ENCODE results near the gene EVI5L.
A peak's percentile ranks its signal among the peaks of the same experiment; 100 is the strongest.

The EVI5L gene

DNA sequence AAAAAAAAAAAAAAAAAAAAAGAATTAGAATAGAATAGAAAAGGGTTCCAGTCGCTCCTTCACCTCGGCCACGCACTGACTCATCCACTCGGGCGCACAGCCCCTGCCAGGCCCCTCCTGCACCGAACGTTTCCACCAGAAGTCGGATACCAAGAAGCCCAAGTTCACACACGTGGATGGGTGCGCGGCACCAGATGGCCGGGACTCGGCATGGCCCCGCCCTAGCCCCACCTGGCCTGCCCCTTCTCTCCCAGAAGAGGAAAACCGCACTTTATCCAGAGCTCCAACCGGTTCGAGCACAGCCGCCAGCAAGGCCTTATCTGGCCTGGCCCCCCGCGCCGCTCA lies 38.3 kb downstream of the EVI5L start:
- Histone ChIP-seq H3K36me3 (ENCODE audit: low read depth) (no peaks in the 10 kb centered on the region), H3K4me1 (ENCODE audit: insufficient read depth, poor library complexity, severe bottlenecking) (peaks cover 3% of the 10 kb centered on the region), H3K27me3 (ENCODE audit: insufficient read depth, poor library complexity, severe bottlenecking) (no peaks in the 10 kb centered on the region), H3K9me3 (ENCODE audit: severe bottlenecking) (no peaks in the 10 kb centered on the region), H3K27ac (ENCODE audit: poor library complexity, severe bottlenecking) (no peak overlapping the region), H3K4me3 (ENCODE audit: severe bottlenecking) (peak overlapping the region; percentile 36)
- peak; percentile 50 for DNase-seq (ENCODE audit: low spot score)
- no peak for ATAC-seq (ENCODE audit: low read depth)
- TF ChIP-seq, protein P1, sequence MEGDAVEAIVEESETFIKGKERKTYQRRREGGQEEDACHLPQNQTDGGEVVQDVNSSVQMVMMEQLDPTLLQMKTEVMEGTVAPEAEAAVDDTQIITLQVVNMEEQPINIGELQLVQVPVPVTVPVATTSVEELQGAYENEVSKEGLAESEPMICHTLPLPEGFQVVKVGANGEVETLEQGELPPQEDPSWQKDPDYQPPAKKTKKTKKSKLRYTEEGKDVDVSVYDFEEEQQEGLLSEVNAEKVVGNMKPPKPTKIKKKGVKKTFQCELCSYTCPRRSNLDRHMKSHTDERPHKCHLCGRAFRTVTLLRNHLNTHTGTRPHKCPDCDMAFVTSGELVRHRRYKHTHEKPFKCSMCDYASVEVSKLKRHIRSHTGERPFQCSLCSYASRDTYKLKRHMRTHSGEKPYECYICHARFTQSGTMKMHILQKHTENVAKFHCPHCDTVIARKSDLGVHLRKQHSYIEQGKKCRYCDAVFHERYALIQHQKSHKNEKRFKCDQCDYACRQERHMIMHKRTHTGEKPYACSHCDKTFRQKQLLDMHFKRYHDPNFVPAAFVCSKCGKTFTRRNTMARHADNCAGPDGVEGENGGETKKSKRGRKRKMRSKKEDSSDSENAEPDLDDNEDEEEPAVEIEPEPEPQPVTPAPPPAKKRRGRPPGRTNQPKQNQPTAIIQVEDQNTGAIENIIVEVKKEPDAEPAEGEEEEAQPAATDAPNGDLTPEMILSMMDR (IDR thresholded peaks at IDR 0.05; ENCODE audit: poor library complexity, severe bottlenecking) = no peak

DNA sequence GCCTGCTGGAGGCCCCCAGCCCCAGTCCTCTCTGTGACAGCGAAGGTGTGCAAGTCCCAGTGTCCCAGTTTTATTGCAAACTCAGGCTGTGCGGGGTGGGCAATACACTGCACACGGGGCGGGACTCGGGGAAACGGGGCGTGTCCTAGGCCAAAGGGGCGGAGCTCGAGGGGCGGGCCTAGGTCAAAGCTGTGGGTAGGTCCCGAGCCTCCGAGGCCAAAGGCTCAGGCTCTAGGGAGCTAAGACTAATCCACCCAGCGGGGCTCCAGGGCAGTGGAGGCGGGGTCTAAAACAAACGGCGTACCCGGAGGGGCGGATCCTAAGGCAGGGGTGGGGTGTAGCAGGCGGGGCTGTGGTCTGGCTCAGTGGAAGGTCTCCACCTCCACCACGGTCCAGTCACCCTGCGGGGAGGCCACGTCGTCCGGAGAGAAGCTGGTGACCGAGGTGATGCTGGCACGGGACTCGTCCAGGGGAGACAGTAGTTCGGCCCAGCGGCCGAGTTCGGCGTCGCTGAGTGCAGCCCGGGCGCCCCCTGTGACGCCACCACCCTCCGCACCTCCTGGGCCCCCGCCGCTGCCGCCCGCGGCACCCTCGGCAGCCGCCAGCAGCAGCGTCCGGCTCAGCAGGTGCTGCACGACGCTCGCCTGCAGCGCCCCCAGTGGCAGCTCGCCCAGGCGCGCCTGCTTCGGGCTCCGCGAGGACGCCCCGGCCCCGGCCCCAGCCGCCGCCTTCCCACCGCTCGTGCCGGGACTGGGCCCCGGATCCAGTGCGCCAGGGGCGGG lies 38.8 kb downstream of the EVI5L start:
- peak; percentile 83 for DNase-seq (ENCODE audit: low spot score)

DNA sequence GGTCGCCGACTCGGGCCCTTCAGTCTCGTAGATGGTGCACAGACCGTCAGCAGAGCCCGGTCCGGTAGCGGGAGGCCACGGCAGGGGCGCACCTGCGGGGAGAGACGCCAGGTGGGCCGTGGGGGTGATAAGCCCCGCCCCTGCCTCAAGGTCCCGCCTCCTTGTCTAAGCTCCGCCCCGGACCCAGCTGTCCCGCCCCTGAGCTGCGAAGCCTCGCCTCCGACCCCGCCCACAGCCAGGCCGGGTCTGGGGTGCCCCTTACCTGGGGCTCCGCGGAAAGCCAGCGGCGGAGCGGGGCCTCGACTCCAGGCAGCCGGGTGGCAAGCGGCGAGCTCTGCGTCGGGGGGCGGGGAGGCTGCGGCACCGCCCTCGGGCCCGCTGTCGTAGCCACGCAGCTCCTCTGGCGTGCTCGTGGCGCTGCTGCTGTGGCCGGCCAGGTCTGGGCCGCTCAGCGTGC lies 39.5 kb downstream of the EVI5L start:
- H3K36me3 ChIP-seq (ENCODE audit: low read depth) = no peaks in the 10 kb centered on the region
- no peak overlapping the region for H3K27ac ChIP-seq (ENCODE audit: poor library complexity, severe bottlenecking)
- peaks cover 3% of the 10 kb centered on the region for H3K4me1 ChIP-seq (ENCODE audit: insufficient read depth, poor library complexity, severe bottlenecking)
- peak; percentile 75 for DNase-seq (ENCODE audit: low spot score)
- TF ChIP-seq, protein P1 (IDR thresholded peaks at IDR 0.05; ENCODE audit: poor library complexity, severe bottlenecking) = peak; percentile 70
- peaks cover 1% of the 10 kb centered on the region for H3K27me3 ChIP-seq (ENCODE audit: insufficient read depth, poor library complexity, severe bottlenecking)
- ATAC-seq (ENCODE audit: low read depth) = peak; percentile 33
- no peaks in the 10 kb centered on the region for H3K9me3 ChIP-seq (ENCODE audit: severe bottlenecking)
- H3K4me3 ChIP-seq (ENCODE audit: severe bottlenecking) = peak overlapping the region; percentile 36

More for the DNA sequence above, 38.8 kb downstream of the EVI5L start:
- H3K4me1 ChIP-seq (ENCODE audit: insufficient read depth, poor library complexity, severe bottlenecking) = peaks cover 3% of the 10 kb centered on the region
- TF ChIP-seq, protein P1 (IDR thresholded peaks at IDR 0.05; ENCODE audit: poor library complexity, severe bottlenecking) = peak; percentile 89
- ATAC-seq (ENCODE audit: low read depth) = peak; percentile 48
- H3K4me3 ChIP-seq (ENCODE audit: severe bottlenecking) = peak overlapping the region; percentile 36
- H3K27me3 ChIP-seq (ENCODE audit: insufficient read depth, poor library complexity, severe bottlenecking) = no peaks in the 10 kb centered on the region
- H3K9me3 ChIP-seq (ENCODE audit: severe bottlenecking) = no peaks in the 10 kb centered on the region
- H3K36me3 ChIP-seq (ENCODE audit: low read depth) = no peaks in the 10 kb centered on the region
- H3K27ac ChIP-seq (ENCODE audit: poor library complexity, severe bottlenecking) = no peak overlapping the region

DNA sequence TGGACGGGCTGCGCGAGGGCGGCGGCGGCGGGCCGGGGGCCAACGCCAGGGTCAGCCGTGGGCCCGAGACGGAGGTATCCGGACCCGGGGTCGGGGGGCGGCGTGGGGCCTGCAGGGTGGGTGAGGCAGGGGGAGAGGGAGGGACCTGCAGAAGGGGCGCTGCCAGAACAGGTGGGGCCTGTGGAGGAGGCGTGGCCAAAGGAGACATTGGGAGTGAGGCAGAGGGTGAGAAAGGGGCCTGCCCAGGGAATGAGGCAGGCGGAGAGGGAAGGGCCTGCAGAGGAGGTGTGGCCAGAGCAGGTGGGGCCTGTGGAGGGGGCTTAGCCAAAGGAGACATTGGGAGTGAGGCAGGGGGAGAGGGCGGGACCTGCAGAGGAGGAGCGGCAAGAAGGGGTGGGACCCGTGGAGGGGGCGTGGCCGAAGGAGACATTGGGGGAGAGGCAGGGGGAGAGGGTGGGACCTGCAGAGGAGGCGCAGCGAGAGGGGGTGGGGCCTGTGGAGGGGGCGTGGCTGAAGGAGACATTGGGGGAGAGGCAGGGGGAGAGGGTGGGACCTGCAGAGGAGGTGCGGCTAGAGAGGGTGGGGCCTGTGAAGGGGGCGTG lies 40.0 kb downstream of the EVI5L start:
- ATAC-seq (ENCODE audit: low read depth) (peak; percentile 17), DNase-seq (ENCODE audit: low spot score) (peak; percentile 87)

More for the DNA sequence above, 40.0 kb downstream of the EVI5L start:
- H3K4me3 ChIP-seq (ENCODE audit: severe bottlenecking) = peak overlapping the region; percentile 36
- no peak overlapping the region for H3K27ac ChIP-seq (ENCODE audit: poor library complexity, severe bottlenecking)
- H3K36me3 ChIP-seq (ENCODE audit: low read depth) = no peaks in the 10 kb centered on the region
- H3K4me1 ChIP-seq (ENCODE audit: insufficient read depth, poor library complexity, severe bottlenecking) = peaks cover 3% of the 10 kb centered on the region
- no peaks in the 10 kb centered on the region for H3K9me3 ChIP-seq (ENCODE audit: severe bottlenecking)
- H3K27me3 ChIP-seq (ENCODE audit: insufficient read depth, poor library complexity, severe bottlenecking) = peaks cover 6% of the 10 kb centered on the region
- TF ChIP-seq, protein P1 (IDR thresholded peaks at IDR 0.05; ENCODE audit: poor library complexity, severe bottlenecking) = no peak
